K562 (cell line): ENCODE results near the gene ALDH7A1. TPM values are rescaled to one million over a fixed set of nuclear protein-coding genes. Genes with fewer than 3 reads are reported as not detected.
"Not testable (repeated sequence)": the region's sequence is repeated elsewhere in the genome, so short reads cannot be mapped to it uniquely, and the experiment has no call there.

Experiments
- ATAC-seq: fragments of 200-7000 bp; cut with Tn5 transposase; 3 replicates; pipeline ENCODE4 v1.9.1; 2020; ENCODE audit warnings: moderate library complexity
- BruUV-seq: library from RNA; stranded (reverse); fragments of 400-500 nt; replicated peaks from 2 replicates; lab custom pipeline; 2021; lab: Mats Ljungman, UMichigan
- CTCF ChIA-PET: fragments of 300-600 bp; formaldehyde crosslinking; extraction: SDS; loops from one replicate; lab custom pipeline; 2021; ENCODE audit warnings: low intra/inter-chr PET ratio; lab: Yijun Ruan, JAX
- POLR2A ChIA-PET: fragments of 300-600, 350-650 bp; sonication (Branson Sonifier 250); formaldehyde crosslinking; extraction: SDS; loops from one replicate; lab custom pipeline; 2021; ENCODE audit warnings: antibody characterized with exemption, inconsistent platforms; lab: Yijun Ruan, JAX
- DNase-seq, 4 experiments: peaks; one replicate each; pipeline versions ENCODE4 v3.0.0 to v3.0.0-alpha.2; 2011 to 2018; ENCODE audit warnings: low spot score in 3 of 4, mixed read lengths in 3 of 4; ENCODE audit errors: extremely low read depth in 1 of 4
- FAIRE-seq: peaks from 2 replicates; lab custom pipeline; 2011; peaks lifted over from hg19 to GRCh38; lab: Jason Lieb, UNC
- H2AFZ ChIP-seq: 2 replicates; pipeline ENCODE4 v1.6.0; 2011; ENCODE audit warnings: low read depth, low read length, control low read depth, inconsistent platforms
- H3K27ac ChIP-seq: fragments of 200-600 bp; 3 replicates; pipeline ENCODE4 v1.8.0; 2011; ENCODE audit warnings: low read depth, mild to moderate bottlenecking, control low read depth, inconsistent platforms, low read length, moderate library complexity, mixed read lengths; ENCODE audit errors: extremely low read depth
- H3K27me3 ChIP-seq, 2 experiments: fragments of 300-600 bp in 1 of 2; 2 replicates in 1 of 2; 3 replicates in 1 of 2; pipeline versions ENCODE4 v1.6.0 to v1.8.0; 2011; ENCODE audit warnings: inconsistent platforms in 2 of 2, low read length in 2 of 2, mild to moderate bottlenecking in 1 of 2, mixed read lengths in 1 of 2, moderate library complexity in 1 of 2; ENCODE audit not compliant: control insufficient read depth in 2 of 2, insufficient read depth in 2 of 2
- H3K36me3 ChIP-seq: fragments of 300-600 bp; 3 replicates; pipeline ENCODE4 v1.8.0; 2011; ENCODE audit warnings: mild to moderate bottlenecking, low read length, inconsistent platforms; ENCODE audit not compliant: control insufficient read depth, insufficient read depth
- H3K4me1 ChIP-seq, 2 experiments: fragments of 200-600 bp in 1 of 2; replicated peaks in 1 of 2; 2 replicates in 1 of 2; 3 replicates in 1 of 2; pipeline versions ENCODE4 v1.5.1 to v1.8.0; 2011; ENCODE audit warnings: inconsistent platforms in 2 of 2, low read length in 2 of 2, mild to moderate bottlenecking in 1 of 2, mixed read lengths in 1 of 2, moderate library complexity in 1 of 2; ENCODE audit not compliant: control insufficient read depth in 2 of 2, insufficient read depth in 2 of 2
- H3K4me2 ChIP-seq: 2 replicates; pipeline ENCODE4 v1.6.1; 2011; ENCODE audit warnings: low read length, control low read depth, inconsistent platforms, mixed read lengths; ENCODE audit not compliant: insufficient read depth
- H3K4me3 ChIP-seq: fragments of 200-600 bp; sonication (generic), shearing (Covaris generic); 2 replicates; pipeline ENCODE4 v1.5.1; 2016; ENCODE audit warnings: control low read depth, inconsistent platforms
- H3K79me2 ChIP-seq: fragments of 200-600 bp; 3 replicates; pipeline ENCODE4 v1.8.0; 2011; ENCODE audit warnings: low read length, inconsistent platforms; ENCODE audit not compliant: control insufficient read depth, insufficient read depth
- H3K9ac ChIP-seq, 2 experiments: 2 replicates each; pipeline versions ENCODE4 v1.6.0 to v1.6.1; 2011; ENCODE audit warnings: low read depth in 2 of 2, low read length in 2 of 2, control low read depth in 1 of 2, inconsistent platforms in 1 of 2, mild to moderate bottlenecking in 1 of 2, mixed read lengths in 1 of 2; ENCODE audit not compliant: insufficient read depth in 1 of 2
- H3K9me1 ChIP-seq: one replicate; pipeline ENCODE4 v1.6.0; 2011; ENCODE audit warnings: inconsistent platforms, mild to moderate bottlenecking, low read length, moderate library complexity; ENCODE audit not compliant: control insufficient read depth, insufficient read depth
- H3K9me3 ChIP-seq: replicated peaks from 2 replicates; pipeline ENCODE4 v1.5.1; 2011; ENCODE audit warnings: low read depth, low read length, inconsistent platforms; ENCODE audit not compliant: control insufficient read depth, insufficient read depth
- H4K20me1 ChIP-seq: replicated peaks from 2 replicates; pipeline ENCODE4 v1.6.1; 2011; ENCODE audit warnings: low read length, inconsistent platforms, mixed read lengths; ENCODE audit not compliant: control insufficient read depth, insufficient read depth
- ELF4 ChIP-seq: fragments of 450-650 bp; formaldehyde crosslinking; IDR thresholded peaks from 2 replicates; pipeline ENCODE4 v1.4.0; 2022; ENCODE audit warnings: missing genetic modification characterization
- NKRF ChIP-seq: fragments of 450-650 bp; IDR thresholded peaks from 2 replicates; pipeline ENCODE4 v1.6.1; 2016; ENCODE audit warnings: borderline replicate concordance
- SFPQ ChIP-seq: fragments of 200-400 bp; formaldehyde crosslinking; IDR thresholded peaks from 2 replicates; pipeline ENCODE4 v1.6.1; 2017; ENCODE audit warnings: mild to moderate bottlenecking, low read depth, low read length, moderate library complexity
- WGBS: fragments of 100-300 bp; shearing (Covaris generic); methylation state at CpG from one replicate; pipeline ENCODE4 v1.1.6; 2016; ENCODE audit warnings: low coverage, mixed read lengths; ENCODE audit not compliant: insufficient coverage; ENCODE audit errors: missing lambda C conversion rate; 5-methylcytosine and 5-hydroxymethylcytosine counted together
- in situ Hi-C: fragments of 300-500 bp; cut with MboI; formaldehyde crosslinking; loops from 4 replicates; pipeline ENCODE4 v1.15.0; 2018; ENCODE audit warnings: inconsistent platforms, mixed read lengths
- intact Hi-C: fragments of 100-400 bp; cut with micrococcal nuclease; formaldehyde crosslinking; loops from 2 replicates; pipeline ENCODE4 v1.14.2; 2022
- polyA plus RNA-seq, 8 experiments: library from polyadenylated mRNA; depleted of rRNA in 4 of 8; stranded (reverse) in 5 of 8; unstranded in 3 of 8; fragments of >200 nt; fragmentation: Nextera tagmentation in 2 of 8; fragmentation: Illumina TruSeq in 1 of 8; extraction: Ambion mirVana in 2 of 8; extraction: Trizol in 1 of 8; gene quantifications; 2 replicates each; pipeline versions ENCODE4 v1.2.1 to v1.2.3, GENCODE V29; 2011 to 2014; ENCODE audit warnings: inconsistent platforms in 1 of 8, missing spikeins in 1 of 8
- total RNA-seq, 7 experiments: library from RNA; depleted of rRNA in 6 of 7; stranded (reverse); fragments of >200 nt in 6 of 7; fragmentation: Illumina TruSeq in 2 of 7; extraction: Trizol in 2 of 7; gene quantifications; 2 replicates each; pipeline versions ENCODE4 v1.2.1 to v1.2.3, GENCODE V29; 2011 to 2021; ENCODE audit warnings: low replicate concordance in 1 of 7

The ALDH7A1 gene
- total and polyA plus RNA-seq, 9 of the 15 experiments (the other 6 are each of a cell fraction or from before 2014, with no cell fraction given), result 0.04 to 0.49 TPM; not detected in 7

GRCh38 chr5:126619781-126620180, 24.8 kb upstream of the ALDH7A1 start (continued):
- TF ChIP-seq SFPQ (no peak), NKRF (no peak), ELF4 (CRISPR knock-in tag) (no peak)

- H3K4me1 ChIP-seq, H3K27me3 ChIP-seq, H2AFZ ChIP-seq, DNase-seq, H3K4me3 ChIP-seq, FAIRE-seq, in situ Hi-C loops, H3K27ac ChIP-seq, BruUV-seq, H3K4me2 ChIP-seq, intact Hi-C loops, ATAC-seq, CTCF ChIA-PET, H3K9ac ChIP-seq, H4K20me1 ChIP-seq, H3K9me3 ChIP-seq, H3K9me1 ChIP-seq: not testable (repeated sequence)
- 96% methylated on average over 6 of the region's 8 CpGs for WGBS
- peaks cover 18% of the 10 kb centered on the region for H3K79me2 ChIP-seq
- peaks cover 65% of the 10 kb centered on the region; the same call in 2 of the 3 replicates for H3K36me3 ChIP-seq
- POLR2A ChIA-PET, result interaction anchor here (0.6 to 0.9 kb wide), 2 partner anchors 154 to 269 kb away, joined by 3 read pairs; no protein-coding TSS in a partner anchor
These were observed 22.6 kb upstream of the ALDH7A1 start for GRCh38 chr5:126617603-126618002.
